ENCODE data around the gene ZKSCAN1. TPM values are rescaled to one million over a fixed set of nuclear protein-coding genes. Genes with fewer than 3 reads are reported as not detected.

ZKSCAN1 gene
- polyA plus RNA-seq, 1 donor: 37.6 TPM

- no peak for DNase-seq (ENCODE audit: low read depth)
These were observed 63.7 kb downstream of the ZKSCAN1 start for GRCh38 chr7:100079024-100079560.

GRCh38 chr7:100080907-100081534, 65.6 kb downstream of the ZKSCAN1 start:
- no peak for DNase-seq (ENCODE audit: low read depth)

GRCh38 chr7:100081535-100082102, 66.2 kb downstream of the ZKSCAN1 start, which contains the start of gene ZNF3:
TSS of gene ZNF3 (minus strand) at chr7:100081723. CDS start at chr7:100077357, 4,366 bp downstream.
- DNase-seq (ENCODE audit: low read depth): peak; percentile 98

GRCh38 chr7:100082978-100083377, 67.6 kb downstream of the ZKSCAN1 start:
- DNase-seq (ENCODE audit: low read depth): no peak

GRCh38 chr7:100085515-100085914, 70.1 kb downstream of the ZKSCAN1 start:
- DNase-seq (ENCODE audit: low read depth): no peak

GRCh38 chr7:100087055-100087750, 71.8 kb downstream of the ZKSCAN1 start:
- DNase-seq (ENCODE audit: low read depth): no peak

GRCh38 chr7:100088095-100088620, 72.8 kb downstream of the ZKSCAN1 start:
- no peak for DNase-seq (ENCODE audit: low read depth)

GRCh38 chr7:100088621-100089457, 73.4 kb downstream of the ZKSCAN1 start, which contains the start of gene COPS6:
TSS of gene COPS6 (plus strand) at chr7:100088969. CDS start at chr7:100088991, 22 bp downstream.
- no peak for DNase-seq (ENCODE audit: low read depth)

- no peak for DNase-seq (ENCODE audit: low read depth)
These were observed 74.2 kb downstream of the ZKSCAN1 start for GRCh38 chr7:100089458-100090196.

- no peak for DNase-seq (ENCODE audit: low read depth)
These were observed 75.4 kb downstream of the ZKSCAN1 start for GRCh38 chr7:100090527-100091410.

Other genes with a start within 250 kb of the ZKSCAN1 start
- gene CYP3A4, start 231.4 kb upstream of the ZKSCAN1 start, polyA plus RNA-seq (ENCODE audit: insufficient read length): 0.22 TPM
- gene CYP3A43, start 187.6 kb upstream of the ZKSCAN1 start, polyA plus RNA-seq (ENCODE audit: insufficient read length): not detected
- gene OR2AE1, start 138.6 kb upstream of the ZKSCAN1 start, polyA plus RNA-seq (ENCODE audit: insufficient read length): not detected
- 14.3 TPM for gene TRIM4, start 96.1 kb upstream of the ZKSCAN1 start, polyA plus RNA-seq (ENCODE audit: insufficient read length)
- 0.32 TPM for gene GJC3, start 86.0 kb upstream of the ZKSCAN1 start, polyA plus RNA-seq (ENCODE audit: insufficient read length)
- gene AZGP1, start 39.6 kb upstream of the ZKSCAN1 start, polyA plus RNA-seq (ENCODE audit: insufficient read length): 13.2 TPM
- gene ZSCAN21, start 34.2 kb downstream of the ZKSCAN1 start, polyA plus RNA-seq (ENCODE audit: insufficient read length): 11.5 TPM
- 27.2 TPM for gene ZNF3, start 66.1 kb downstream of the ZKSCAN1 start, polyA plus RNA-seq (ENCODE audit: insufficient read length)
- gene COPS6, start 73.4 kb downstream of the ZKSCAN1 start, polyA plus RNA-seq (ENCODE audit: insufficient read length): 78.2 TPM
- 62.4 TPM for gene MCM7, start 85.8 kb downstream of the ZKSCAN1 start, polyA plus RNA-seq (ENCODE audit: insufficient read length)
- 22.0 TPM for gene AP4M1, start 86.0 kb downstream of the ZKSCAN1 start, polyA plus RNA-seq (ENCODE audit: insufficient read length)
- 35.3 TPM for gene TAF6, start 103.8 kb downstream of the ZKSCAN1 start, polyA plus RNA-seq (ENCODE audit: insufficient read length)
- gene CNPY4, start 104.0 kb downstream of the ZKSCAN1 start, polyA plus RNA-seq (ENCODE audit: insufficient read length): 33.8 TPM
- 1.5 TPM for gene MBLAC1, start 111.4 kb downstream of the ZKSCAN1 start, polyA plus RNA-seq (ENCODE audit: insufficient read length)
- gene LAMTOR4, start 133.3 kb downstream of the ZKSCAN1 start, polyA plus RNA-seq (ENCODE audit: insufficient read length): 54.1 TPM
- 13.0 TPM for gene TRAPPC14, start 143.1 kb downstream of the ZKSCAN1 start, polyA plus RNA-seq (ENCODE audit: insufficient read length)
- gene GAL3ST4, start 153.0 kb downstream of the ZKSCAN1 start, polyA plus RNA-seq (ENCODE audit: insufficient read length): 9.2 TPM
- 6.3 TPM for gene GPC2, start 161.8 kb downstream of the ZKSCAN1 start, polyA plus RNA-seq (ENCODE audit: insufficient read length)
- gene STAG3, start 162.3 kb downstream of the ZKSCAN1 start, polyA plus RNA-seq (ENCODE audit: insufficient read length): 21.2 TPM
- gene PVRIG, start 204.4 kb downstream of the ZKSCAN1 start, polyA plus RNA-seq (ENCODE audit: insufficient read length): 9.1 TPM